Measurements from ENCODE around the gene SLC5A5. TPM values are rescaled to one million over a fixed set of nuclear protein-coding genes. Genes with fewer than 3 reads are reported as not detected.

SLC5A5 gene
- total and polyA plus RNA-seq, 10 of the 15 experiments (the other 5 are each of a cell fraction or from before 2014, with no cell fraction given): 0.02 to 0.08 (median 0.05) TPM; not detected in 3

DNA sequence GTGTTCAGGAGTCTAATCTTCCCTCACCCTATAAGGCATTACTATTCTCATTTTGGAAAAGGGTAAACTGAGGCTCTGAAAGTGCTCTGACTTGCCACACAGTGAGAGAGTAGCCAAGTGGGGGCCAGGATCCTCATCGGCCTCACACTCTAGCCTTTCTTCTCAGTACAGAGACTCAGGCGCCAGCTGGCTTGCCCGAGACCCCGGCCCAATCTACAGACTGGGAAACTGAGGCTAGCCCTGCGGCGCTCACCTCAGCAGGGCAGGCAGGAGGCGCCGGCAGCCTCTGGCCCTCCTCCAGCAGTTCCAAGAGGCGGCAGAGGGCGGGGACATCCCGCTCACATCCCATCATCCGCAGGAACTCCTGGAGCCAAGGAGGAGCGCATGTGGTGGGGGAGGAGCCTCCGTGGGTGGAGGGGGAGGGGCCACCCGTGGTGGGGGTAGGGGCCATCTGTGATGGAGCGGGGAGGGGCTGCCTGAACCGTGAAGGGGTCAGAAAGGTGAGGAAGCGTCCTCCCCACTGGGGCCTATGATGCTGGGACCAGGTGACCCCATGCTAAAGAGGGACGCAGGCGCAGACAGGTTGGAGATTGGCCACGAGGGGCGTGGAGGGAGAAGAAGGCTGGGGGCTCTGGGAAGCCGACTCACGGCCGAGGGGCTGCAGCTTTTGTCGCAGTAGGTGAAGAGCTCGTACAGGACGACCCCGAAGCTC, 41.7 kb upstream of the SLC5A5 start (continued):
- TF ChIP-seq, protein P1, sequence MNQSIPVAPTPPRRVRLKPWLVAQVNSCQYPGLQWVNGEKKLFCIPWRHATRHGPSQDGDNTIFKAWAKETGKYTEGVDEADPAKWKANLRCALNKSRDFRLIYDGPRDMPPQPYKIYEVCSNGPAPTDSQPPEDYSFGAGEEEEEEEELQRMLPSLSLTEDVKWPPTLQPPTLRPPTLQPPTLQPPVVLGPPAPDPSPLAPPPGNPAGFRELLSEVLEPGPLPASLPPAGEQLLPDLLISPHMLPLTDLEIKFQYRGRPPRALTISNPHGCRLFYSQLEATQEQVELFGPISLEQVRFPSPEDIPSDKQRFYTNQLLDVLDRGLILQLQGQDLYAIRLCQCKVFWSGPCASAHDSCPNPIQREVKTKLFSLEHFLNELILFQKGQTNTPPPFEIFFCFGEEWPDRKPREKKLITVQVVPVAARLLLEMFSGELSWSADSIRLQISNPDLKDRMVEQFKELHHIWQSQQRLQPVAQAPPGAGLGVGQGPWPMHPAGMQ (IDR thresholded peaks at IDR 0.05; ENCODE audit: borderline replicate concordance): no peak
- TF ChIP-seq, protein P2, sequence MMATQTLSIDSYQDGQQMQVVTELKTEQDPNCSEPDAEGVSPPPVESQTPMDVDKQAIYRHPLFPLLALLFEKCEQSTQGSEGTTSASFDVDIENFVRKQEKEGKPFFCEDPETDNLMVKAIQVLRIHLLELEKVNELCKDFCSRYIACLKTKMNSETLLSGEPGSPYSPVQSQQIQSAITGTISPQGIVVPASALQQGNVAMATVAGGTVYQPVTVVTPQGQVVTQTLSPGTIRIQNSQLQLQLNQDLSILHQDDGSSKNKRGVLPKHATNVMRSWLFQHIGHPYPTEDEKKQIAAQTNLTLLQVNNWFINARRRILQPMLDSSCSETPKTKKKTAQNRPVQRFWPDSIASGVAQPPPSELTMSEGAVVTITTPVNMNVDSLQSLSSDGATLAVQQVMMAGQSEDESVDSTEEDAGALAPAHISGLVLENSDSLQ (IDR thresholded peaks at IDR 0.05): no peak
- TF ChIP-seq RB1 (IDR thresholded peaks at IDR 0.05; ENCODE audit: borderline replicate concordance) (no peak), SPI1 (IDR thresholded peaks at IDR 0.05; ENCODE audit: borderline replicate concordance, insufficient read depth, low read depth, low read length) (no peak)
- TF ChIP-seq, protein P3, sequence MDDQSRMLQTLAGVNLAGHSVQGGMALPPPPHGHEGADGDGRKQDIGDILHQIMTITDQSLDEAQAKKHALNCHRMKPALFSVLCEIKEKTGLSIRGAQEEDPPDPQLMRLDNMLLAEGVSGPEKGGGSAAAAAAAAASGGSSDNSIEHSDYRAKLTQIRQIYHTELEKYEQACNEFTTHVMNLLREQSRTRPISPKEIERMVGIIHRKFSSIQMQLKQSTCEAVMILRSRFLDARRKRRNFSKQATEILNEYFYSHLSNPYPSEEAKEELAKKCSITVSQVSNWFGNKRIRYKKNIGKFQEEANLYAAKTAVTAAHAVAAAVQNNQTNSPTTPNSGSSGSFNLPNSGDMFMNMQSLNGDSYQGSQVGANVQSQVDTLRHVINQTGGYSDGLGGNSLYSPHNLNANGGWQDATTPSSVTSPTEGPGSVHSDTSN (IDR thresholded peaks at IDR 0.05; ENCODE audit: insufficient replicate concordance, low read depth, low read length): no peak
- TF ChIP-seq, protein P4, sequence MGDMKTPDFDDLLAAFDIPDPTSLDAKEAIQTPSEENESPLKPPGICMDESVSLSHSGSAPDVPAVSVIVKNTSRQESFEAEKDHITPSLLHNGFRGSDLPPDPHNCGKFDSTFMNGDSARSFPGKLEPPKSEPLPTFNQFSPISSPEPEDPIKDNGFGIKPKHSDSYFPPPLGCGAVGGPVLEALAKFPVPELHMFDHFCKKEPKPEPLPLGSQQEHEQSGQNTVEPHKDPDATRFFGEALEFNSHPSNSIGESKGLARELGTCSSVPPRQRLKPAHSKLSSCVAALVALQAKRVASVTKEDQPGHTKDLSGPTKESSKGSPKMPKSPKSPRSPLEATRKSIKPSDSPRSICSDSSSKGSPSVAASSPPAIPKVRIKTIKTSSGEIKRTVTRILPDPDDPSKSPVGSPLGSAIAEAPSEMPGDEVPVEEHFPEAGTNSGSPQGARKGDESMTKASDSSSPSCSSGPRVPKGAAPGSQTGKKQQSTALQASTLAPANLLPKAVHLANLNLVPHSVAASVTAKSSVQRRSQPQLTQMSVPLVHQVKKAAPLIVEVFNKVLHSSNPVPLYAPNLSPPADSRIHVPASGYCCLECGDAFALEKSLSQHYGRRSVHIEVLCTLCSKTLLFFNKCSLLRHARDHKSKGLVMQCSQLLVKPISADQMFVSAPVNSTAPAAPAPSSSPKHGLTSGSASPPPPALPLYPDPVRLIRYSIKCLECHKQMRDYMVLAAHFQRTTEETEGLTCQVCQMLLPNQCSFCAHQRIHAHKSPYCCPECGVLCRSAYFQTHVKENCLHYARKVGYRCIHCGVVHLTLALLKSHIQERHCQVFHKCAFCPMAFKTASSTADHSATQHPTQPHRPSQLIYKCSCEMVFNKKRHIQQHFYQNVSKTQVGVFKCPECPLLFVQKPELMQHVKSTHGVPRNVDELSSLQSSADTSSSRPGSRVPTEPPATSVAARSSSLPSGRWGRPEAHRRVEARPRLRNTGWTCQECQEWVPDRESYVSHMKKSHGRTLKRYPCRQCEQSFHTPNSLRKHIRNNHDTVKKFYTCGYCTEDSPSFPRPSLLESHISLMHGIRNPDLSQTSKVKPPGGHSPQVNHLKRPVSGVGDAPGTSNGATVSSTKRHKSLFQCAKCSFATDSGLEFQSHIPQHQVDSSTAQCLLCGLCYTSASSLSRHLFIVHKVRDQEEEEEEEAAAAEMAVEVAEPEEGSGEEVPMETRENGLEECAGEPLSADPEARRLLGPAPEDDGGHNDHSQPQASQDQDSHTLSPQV (IDR thresholded peaks at IDR 0.05): no peak
- TF ChIP-seq, protein P5, sequence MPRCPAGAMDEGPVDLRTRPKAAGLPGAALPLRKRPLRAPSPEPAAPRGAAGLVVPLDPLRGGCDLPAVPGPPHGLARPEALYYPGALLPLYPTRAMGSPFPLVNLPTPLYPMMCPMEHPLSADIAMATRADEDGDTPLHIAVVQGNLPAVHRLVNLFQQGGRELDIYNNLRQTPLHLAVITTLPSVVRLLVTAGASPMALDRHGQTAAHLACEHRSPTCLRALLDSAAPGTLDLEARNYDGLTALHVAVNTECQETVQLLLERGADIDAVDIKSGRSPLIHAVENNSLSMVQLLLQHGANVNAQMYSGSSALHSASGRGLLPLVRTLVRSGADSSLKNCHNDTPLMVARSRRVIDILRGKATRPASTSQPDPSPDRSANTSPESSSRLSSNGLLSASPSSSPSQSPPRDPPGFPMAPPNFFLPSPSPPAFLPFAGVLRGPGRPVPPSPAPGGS (IDR thresholded peaks at IDR 0.05; ENCODE audit: borderline replicate concordance, insufficient read depth, low read depth, low read length, poor library complexity, severe bottlenecking): no peak
